Femur (tissue), 1 donor: Measurements from ENCODE around the gene FOXO6.
A peak's percentile ranks its signal among the peaks of the same experiment; 100 is the strongest.

Experiments
- DNase-seq: peaks from one replicate; pipeline ENCODE4 v3.0.0-alpha.2; 2017

The FOXO6 gene

DNA sequence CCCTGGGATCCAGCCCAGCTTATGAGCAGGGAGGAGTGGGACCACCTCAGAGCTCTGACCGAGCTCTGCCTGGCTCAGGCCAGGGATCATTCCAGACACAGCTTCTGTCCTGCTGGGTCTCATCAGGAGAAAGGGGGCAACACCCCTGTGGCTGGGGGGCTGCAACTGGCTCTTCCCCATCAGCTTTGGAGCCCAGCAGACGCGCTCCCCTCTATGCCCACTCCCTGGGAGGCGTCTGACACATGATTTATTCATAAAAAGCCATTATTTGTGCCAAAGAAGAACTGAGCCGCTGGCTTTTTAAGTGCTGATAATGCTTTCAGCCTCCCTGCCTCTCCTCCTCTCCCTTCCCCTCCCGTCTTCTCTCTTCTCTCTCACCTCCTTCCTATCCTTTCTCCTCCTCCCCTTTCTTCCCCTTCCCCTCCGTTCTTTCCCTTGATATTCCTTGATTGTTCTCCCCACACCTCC is 25.0 kb downstream of the FOXO6 start:
- DNase-seq, result no peak

DNA sequence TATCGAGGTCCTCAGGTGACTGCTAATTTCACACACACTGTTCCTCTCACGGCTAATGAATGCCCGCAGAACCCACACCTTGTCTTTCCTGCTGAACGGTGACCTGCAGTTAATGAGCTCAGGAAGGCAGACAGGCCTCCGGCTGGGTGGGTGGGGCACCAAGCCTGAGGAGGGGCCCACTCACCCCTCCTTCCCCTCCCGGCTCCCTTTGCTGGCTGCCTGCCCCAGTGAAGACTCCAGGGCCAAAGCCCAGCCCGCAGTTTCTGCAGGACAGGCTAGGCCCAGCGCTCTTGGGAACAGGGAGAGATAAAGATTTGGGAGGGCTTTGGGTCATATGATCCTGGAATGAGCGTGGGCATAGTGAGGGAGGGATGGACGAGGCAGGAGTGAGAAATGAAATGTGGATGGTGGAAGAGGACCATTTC is 26.4 kb downstream of the FOXO6 start:
- peak; percentile 95 for DNase-seq

GRCh38 chr1:41388510-41388909 is 27.3 kb downstream of the FOXO6 start:
- DNase-seq, result peak; percentile 62

GRCh38 chr1:41389009-41389408 is 27.8 kb downstream of the FOXO6 start:
- no peak for DNase-seq

DNA sequence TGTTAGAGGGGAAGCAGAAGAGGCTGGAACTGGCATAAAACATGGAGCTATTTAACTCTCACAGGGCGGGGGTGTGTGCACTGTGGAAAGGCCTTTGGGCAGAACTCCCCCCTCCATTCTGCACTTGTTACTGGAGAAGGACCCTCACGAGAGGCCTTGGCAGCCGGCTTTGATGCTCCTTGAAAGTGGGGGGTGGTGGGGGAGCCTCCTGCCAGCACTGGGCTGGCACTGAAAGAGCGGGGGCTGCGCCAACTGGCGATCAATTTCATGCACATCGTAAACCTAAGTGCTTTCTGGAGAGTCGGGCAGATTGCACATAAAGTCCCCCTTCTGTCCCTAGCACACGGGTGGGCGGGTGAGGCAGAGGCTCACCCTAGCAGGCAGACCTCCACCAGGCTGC is 28.9 kb downstream of the FOXO6 start:
- no peak for DNase-seq

GRCh38 chr1:41390573-41390972 is 29.3 kb downstream of the FOXO6 start:
- DNase-seq, result no peak

- no peak for DNase-seq
Measured at GRCh38 chr1:41391834-41392527, 30.7 kb downstream of the FOXO6 start.

DNA sequence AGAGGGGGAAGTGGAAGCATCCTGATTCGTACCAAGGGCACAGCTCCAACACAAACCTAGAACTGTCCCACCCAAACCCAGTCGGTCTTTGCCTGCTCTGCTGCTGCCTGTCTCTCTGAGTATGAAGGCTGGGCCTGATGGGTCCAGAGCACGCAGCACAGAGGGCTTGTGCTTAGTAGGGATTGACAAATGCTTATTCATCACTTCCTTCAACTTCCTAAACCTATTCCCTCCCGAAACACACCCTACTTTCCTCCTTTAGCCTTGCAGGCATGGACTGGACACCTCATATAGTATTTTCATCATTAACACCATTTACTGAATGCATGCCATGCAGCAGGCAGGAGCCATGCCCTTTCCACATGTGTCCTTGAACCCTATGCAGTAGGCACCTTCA is 31.3 kb downstream of the FOXO6 start:
- no peak for DNase-seq

- no peak for DNase-seq
Measured at GRCh38 chr1:41393716-41394368, 32.6 kb downstream of the FOXO6 start.

- no peak for DNase-seq
Measured at GRCh38 chr1:41394369-41394744, 33.1 kb downstream of the FOXO6 start.

- peak; percentile 60 for DNase-seq
Measured at GRCh38 chr1:41394959-41395956, 34.0 kb downstream of the FOXO6 start.

GRCh38 chr1:41396084-41396483 is 34.9 kb downstream of the FOXO6 start:
- DNase-seq, result no peak

DNA sequence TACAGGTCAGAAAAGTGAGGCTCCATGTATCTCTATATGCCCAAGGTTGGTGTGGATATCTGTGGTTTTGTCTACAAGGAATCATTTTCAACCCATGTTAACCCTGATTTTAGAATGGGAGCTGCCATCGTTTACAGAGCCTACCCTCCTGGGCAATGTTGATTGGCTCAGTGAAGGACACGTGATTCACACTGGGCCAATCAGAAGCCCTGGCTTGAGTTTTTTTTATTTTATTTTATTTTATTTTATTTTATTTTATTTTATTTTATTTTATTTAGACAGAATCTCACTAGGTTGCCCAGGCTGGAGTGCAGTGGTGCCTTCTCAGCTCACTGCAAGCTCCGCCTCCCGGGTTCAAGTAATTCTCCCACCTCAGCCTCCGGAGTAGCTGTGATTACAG is 35.8 kb downstream of the FOXO6 start:
- no peak for DNase-seq

DNA sequence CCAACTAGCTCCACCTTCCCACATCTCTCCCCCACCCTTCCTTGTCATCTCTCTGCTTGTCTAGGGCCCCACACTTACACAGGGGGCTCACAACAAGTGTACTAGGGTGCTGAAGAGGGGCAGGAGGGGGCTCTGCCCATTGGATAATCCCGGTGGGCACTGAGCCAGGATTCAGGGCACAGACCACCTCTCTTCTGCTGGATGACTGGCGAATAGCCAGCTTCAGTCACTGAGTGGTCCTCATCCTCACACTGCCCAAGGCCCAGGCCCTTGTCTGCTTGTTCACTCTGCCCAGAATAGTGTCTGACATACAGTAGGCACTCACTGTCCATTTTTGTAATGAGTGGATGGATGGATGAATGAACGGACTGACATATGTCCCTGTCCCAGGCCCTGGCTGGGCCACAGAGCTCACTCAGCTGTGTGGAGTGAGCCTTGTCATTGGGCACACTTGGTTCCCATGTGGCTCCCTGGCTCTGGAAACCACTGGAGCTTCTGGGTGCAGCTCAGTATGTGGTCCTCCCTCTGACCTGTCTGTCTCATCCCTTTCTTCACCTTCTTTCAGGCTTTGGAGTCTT is 36.6 kb downstream of the FOXO6 start:
- no peak for DNase-seq

DNA sequence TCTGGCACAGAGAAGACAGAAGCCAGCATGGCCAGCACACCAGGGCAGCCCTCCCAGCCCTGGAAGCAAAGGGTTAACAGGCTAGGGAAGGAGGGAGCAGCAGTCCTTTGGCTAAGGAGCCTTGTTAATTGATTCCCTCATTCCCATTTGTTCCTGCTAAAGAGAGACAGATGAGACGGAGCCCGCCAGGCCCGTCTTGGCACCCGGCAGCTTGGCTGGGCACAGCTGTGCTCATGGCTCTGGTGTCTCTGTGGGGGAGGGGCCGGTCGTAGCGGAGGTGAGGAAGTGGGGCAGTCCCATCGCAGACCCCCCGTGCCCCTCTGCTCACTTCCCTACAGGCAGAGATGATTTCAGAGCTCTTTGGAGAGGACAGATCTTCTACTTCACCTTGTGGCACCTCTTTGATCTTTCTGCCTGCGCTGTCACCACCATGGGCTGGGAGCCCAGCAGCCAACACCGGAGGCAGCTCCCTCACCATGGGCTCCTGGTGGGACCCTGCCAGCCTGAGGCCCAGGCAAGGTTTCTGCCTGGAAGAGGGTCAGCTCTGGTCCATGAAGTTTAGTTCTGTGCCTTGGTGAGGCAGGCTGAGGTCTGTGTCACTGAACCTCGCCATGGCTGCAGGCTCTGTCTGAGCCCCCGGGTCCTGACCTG is 38.0 kb downstream of the FOXO6 start:
- DNase-seq, result peak; percentile 86

- peak; percentile 62 for DNase-seq
Measured at GRCh38 chr1:41400225-41400624, 39.0 kb downstream of the FOXO6 start.

- DNase-seq, result no peak
Measured at GRCh38 chr1:41401899-41402298, 40.7 kb downstream of the FOXO6 start.

DNA sequence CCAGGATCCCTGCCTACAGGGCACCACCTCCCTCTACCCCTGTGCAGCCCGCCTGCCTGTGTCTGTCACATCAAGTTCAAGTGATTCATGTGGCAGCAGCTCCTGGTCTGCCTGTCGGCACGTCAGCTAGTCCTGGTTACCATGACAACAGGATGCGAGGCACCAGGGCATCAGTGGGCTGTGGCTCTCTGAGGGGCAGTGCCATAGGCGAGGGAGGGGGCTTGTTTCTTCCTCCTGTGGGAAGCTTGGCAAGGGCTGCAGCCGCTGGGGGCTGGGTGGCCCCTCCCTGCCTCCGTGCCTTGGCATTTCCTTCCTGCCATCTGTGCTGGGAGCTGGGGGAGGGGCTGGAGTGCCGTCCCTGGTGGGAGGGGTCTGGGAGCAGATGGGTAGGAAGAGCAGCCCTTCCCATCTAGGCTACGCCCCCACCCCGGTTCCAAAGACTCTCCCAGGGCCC is 43.1 kb downstream of the FOXO6 start:
- peak; percentile 80 for DNase-seq

DNA sequence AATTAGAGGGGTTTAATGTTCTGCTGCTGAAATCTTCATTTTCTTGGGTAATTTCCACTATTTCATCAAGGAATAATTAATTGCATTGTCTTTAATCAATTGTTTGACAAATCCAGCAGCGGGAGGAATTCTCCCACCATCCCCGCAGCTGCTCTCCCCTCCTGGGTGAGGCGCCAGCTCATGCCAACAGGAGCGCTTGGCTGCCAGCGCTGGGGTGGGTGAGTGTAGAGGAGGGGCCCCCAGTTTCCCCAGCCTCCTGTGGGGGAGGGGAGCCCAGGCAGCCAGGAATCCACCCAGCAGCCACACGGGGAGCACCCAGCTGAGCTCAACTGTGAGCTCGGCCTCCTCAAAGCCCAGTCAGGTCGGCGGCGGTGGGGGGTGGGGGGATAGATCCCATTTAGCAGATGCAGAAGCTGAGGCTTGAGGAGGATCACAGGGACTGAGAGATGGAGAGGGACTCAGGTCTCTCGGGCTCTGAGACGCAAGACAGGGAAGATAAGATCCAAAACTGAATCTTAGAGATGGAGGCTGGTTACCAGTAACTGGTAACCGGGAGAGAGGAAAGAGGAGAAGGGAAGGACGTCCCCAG is 46.5 kb downstream of the FOXO6 start:
- DNase-seq, result no peak

GRCh38 chr1:41408691-41409090 is 47.5 kb downstream of the FOXO6 start:
- no peak for DNase-seq

- DNase-seq, result no peak
Measured at GRCh38 chr1:41409825-41410224, 48.6 kb downstream of the FOXO6 start.

DNA sequence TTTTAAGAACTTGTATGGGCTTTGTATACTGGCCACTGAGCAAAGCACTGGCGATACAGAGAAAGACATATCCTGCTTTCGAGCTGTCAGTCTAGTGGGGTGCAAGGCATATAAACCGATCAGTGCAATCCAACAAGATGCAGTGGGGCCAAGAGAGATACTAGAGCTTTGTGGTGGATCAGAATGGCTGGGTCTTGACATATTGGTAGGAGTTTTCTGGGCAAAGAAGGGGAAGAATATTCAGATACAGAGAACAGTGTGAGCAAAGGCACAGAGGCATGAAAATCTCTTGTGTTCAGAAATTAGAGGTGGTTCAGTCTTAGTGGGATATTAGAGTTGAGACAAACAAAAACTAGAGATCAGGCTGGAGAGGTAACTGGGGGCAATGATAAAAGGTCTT is 49.2 kb downstream of the FOXO6 start:
- DNase-seq, result no peak
